ENCODE results near the gene SHC3. TPM values are rescaled to one million over a fixed set of nuclear protein-coding genes. Genes with fewer than 3 reads are reported as not detected.

SHC3 gene
- total RNA-seq, 2 experiments from 2014 or later: 0.03 TPM; not detected in 1

DNA sequence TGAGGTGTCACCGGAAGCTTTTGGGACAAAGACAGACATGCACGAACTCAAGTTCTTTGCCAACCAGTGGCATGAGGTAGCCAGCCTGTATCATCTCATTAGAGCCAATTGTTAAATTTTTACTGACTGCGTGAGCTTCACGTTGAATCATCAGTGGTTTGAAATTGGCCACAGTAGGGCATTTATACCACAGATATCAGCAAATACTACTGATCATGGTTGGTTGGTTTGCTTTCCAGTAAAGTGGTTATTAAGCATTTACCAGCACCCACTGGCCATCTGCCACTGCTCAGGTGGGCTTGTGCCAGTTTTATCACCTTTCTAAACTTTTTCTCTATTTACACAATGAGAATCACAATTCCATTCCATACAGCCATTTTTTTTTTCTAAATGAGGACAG, 28.4 kb upstream of the SHC3 start:
- no peaks in the 10 kb centered on the region for H3K4me1 ChIP-seq (ENCODE audit: insufficient read depth, low read length, poor library complexity, severe bottlenecking)
- H3K79me2 ChIP-seq (ENCODE audit: insufficient read depth, low read depth, low read length): no peaks in the 10 kb centered on the region
- H3K4me2 ChIP-seq (ENCODE audit: low read length): no peak overlapping the region
- H3K4me3 ChIP-seq (ENCODE audit: low read depth, low read length, poor library complexity, severe bottlenecking): no peak overlapping the region
- CTCF ChIA-PET (ENCODE audit: unreplicated experiment): no interaction called here
- no peaks in the 10 kb centered on the region for H3K9me3 ChIP-seq (ENCODE audit: low read length)
- TF ChIP-seq, protein P1, sequence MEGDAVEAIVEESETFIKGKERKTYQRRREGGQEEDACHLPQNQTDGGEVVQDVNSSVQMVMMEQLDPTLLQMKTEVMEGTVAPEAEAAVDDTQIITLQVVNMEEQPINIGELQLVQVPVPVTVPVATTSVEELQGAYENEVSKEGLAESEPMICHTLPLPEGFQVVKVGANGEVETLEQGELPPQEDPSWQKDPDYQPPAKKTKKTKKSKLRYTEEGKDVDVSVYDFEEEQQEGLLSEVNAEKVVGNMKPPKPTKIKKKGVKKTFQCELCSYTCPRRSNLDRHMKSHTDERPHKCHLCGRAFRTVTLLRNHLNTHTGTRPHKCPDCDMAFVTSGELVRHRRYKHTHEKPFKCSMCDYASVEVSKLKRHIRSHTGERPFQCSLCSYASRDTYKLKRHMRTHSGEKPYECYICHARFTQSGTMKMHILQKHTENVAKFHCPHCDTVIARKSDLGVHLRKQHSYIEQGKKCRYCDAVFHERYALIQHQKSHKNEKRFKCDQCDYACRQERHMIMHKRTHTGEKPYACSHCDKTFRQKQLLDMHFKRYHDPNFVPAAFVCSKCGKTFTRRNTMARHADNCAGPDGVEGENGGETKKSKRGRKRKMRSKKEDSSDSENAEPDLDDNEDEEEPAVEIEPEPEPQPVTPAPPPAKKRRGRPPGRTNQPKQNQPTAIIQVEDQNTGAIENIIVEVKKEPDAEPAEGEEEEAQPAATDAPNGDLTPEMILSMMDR (conservative IDR thresholded peaks at IDR 0.05; ENCODE audit: low read length): no peak
- TF ChIP-seq EZH2phosphoT487 (IDR thresholded peaks at IDR 0.05; ENCODE audit: borderline replicate concordance, low read depth, low read length): no peak
- H4K20me1 ChIP-seq (ENCODE audit: insufficient read depth, low read length): no peaks in the 10 kb centered on the region
- no peak overlapping the region for H2AFZ ChIP-seq (ENCODE audit: low read length)
- POLR2A ChIA-PET: no interaction called here
- DNase-seq (ENCODE audit: low spot score): no peak
- no peaks in the 10 kb centered on the region for H3K36me3 ChIP-seq (ENCODE audit: insufficient read depth, low read length)
- no peak overlapping the region for H3K27ac ChIP-seq (ENCODE audit: low read depth, low read length, poor library complexity, severe bottlenecking)
- intact Hi-C loops (cut with micrococcal nuclease; ENCODE audit: unreplicated experiment): no loop called here
- H3K9me2 ChIP-seq (ENCODE audit: insufficient read depth, low read length): no peaks in the 10 kb centered on the region
- BruUV-seq (replicated peaks): no TSS peak

DNA sequence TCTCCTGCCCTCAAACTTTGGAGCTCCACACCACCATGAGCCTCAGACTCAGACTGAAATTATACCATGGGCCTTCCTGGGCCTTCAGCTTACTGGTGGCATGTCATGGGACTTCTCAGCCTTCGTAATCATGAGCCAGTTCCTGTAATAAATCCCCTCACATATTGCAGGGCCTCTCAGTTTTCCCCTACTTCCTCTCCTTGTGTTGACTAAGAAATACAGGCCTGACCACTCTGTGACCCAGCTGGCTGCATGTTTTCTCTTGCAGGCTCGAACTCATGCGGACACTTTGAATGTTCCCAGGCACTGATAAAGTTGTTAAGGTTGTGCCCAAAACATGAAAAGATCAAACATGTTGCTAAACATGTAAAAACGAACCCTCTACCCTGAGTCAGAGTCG, 26.2 kb upstream of the SHC3 start:
- no peaks in the 10 kb centered on the region for H3K9me2 ChIP-seq (ENCODE audit: insufficient read depth, low read length)
- no peaks in the 10 kb centered on the region for H3K36me3 ChIP-seq (ENCODE audit: insufficient read depth, low read length)
- no peak overlapping the region for H3K27ac ChIP-seq (ENCODE audit: low read depth, low read length, poor library complexity, severe bottlenecking)
- no peaks in the 10 kb centered on the region for H4K20me1 ChIP-seq (ENCODE audit: insufficient read depth, low read length)
- no TSS peak for BruUV-seq (replicated peaks)
- CTCF ChIA-PET (ENCODE audit: unreplicated experiment): no interaction called here
- H3K4me1 ChIP-seq (ENCODE audit: insufficient read depth, low read length, poor library complexity, severe bottlenecking): no peaks in the 10 kb centered on the region
- no peaks in the 10 kb centered on the region for H3K79me2 ChIP-seq (ENCODE audit: insufficient read depth, low read depth, low read length)
- POLR2A ChIA-PET: interaction anchor here (0.6 kb wide), 1 partner anchor 1867 kb away, joined by 3 read pairs; no protein-coding TSS in a partner anchor
- no peak overlapping the region for H3K4me3 ChIP-seq (ENCODE audit: low read depth, low read length, poor library complexity, severe bottlenecking)
- TF ChIP-seq, protein P1 (conservative IDR thresholded peaks at IDR 0.05; ENCODE audit: low read length): no peak
- no peak for TF ChIP-seq EZH2phosphoT487 (IDR thresholded peaks at IDR 0.05; ENCODE audit: borderline replicate concordance, low read depth, low read length)
- no peak overlapping the region for H3K4me2 ChIP-seq (ENCODE audit: low read length)
- intact Hi-C loops (cut with micrococcal nuclease; ENCODE audit: unreplicated experiment): no loop called here
- no peaks in the 10 kb centered on the region for H3K9me3 ChIP-seq (ENCODE audit: low read length)
- DNase-seq (ENCODE audit: low spot score): no peak
- no peak overlapping the region for H2AFZ ChIP-seq (ENCODE audit: low read length)

DNA sequence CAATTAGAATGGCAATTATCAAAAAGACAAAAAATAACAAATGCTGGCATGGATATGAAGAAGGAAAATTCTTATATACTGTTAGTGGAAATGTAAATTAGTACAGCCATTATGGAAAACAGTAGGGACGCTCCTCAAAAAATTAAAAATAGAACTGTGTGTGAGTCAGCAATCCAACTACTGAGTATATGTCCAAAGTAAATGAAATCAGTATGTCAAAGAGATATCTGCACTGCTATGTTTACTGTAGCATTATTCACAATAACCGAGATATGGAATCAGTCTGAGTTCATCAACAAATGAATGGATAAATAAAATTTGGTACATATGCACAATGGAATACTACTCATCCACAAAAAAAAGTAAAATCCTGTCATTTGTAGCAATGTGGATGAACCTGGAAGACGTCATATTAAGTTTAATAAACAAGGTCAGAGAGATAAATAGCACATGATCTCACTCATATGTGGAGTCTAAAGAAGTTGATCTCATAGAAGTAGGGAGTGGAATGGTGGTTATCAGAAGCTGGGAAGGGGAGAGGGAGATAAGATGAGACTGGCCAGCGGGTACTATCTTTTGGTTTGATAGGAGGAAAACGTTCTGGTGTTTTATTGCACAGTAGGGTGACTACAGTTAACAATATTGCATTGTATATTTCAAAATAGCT, 16.6 kb upstream of the SHC3 start:
- Histone ChIP-seq H3K9me3 (ENCODE audit: low read length) (no peaks in the 10 kb centered on the region), H3K4me3 (ENCODE audit: low read depth, low read length, poor library complexity, severe bottlenecking) (no peak overlapping the region), H3K36me3 (ENCODE audit: insufficient read depth, low read length) (no peaks in the 10 kb centered on the region), H3K4me1 (ENCODE audit: insufficient read depth, low read length, poor library complexity, severe bottlenecking) (no peaks in the 10 kb centered on the region), H3K27ac (ENCODE audit: low read depth, low read length, poor library complexity, severe bottlenecking) (no peak overlapping the region), H3K4me2 (ENCODE audit: low read length) (no peak overlapping the region), H3K79me2 (ENCODE audit: insufficient read depth, low read depth, low read length) (no peaks in the 10 kb centered on the region), H3K9me2 (ENCODE audit: insufficient read depth, low read length) (no peaks in the 10 kb centered on the region), H4K20me1 (ENCODE audit: insufficient read depth, low read length) (no peaks in the 10 kb centered on the region), H2AFZ (ENCODE audit: low read length) (no peak overlapping the region)
- DNase-seq (ENCODE audit: low spot score): no peak
- no peak for TF ChIP-seq EZH2phosphoT487 (IDR thresholded peaks at IDR 0.05; ENCODE audit: borderline replicate concordance, low read depth, low read length)
- TF ChIP-seq, protein P1 (conservative IDR thresholded peaks at IDR 0.05; ENCODE audit: low read length): no peak
- no TSS peak for BruUV-seq (replicated peaks)
- POLR2A ChIA-PET: no interaction called here
- CTCF ChIA-PET (ENCODE audit: unreplicated experiment): no interaction called here
- intact Hi-C loops (cut with micrococcal nuclease; ENCODE audit: unreplicated experiment): no loop called here
